GM15510 (cell line): ENCODE measurements around the gene DQX1.

ENCODE experiments used
- POLR2A ChIP-seq: IDR thresholded peaks from 3 replicates; pipeline ENCODE4 v1.6.1; 2011; ENCODE audit warnings: borderline replicate concordance; ENCODE audit not compliant: insufficient read length; ENCODE audit errors: extremely low read depth

DQX1 gene

GRCh38 chr2:74558284-74559230, 32.5 kb upstream of the DQX1 start:
- no peak for TF ChIP-seq POLR2A

GRCh38 chr2:74556831-74557370, 30.9 kb upstream of the DQX1 start:
- no peak for TF ChIP-seq POLR2A

- TF ChIP-seq POLR2A = no peak
These were observed 30.1 kb upstream of the DQX1 start for GRCh38 chr2:74556159-74556558.

- no peak for TF ChIP-seq POLR2A
These were observed 29.6 kb upstream of the DQX1 start for GRCh38 chr2:74555610-74556103.

GRCh38 chr2:74554820-74555531, 28.9 kb upstream of the DQX1 start:
- TF ChIP-seq POLR2A = peak; percentile 33

- TF ChIP-seq POLR2A = peak; percentile 56
These were observed 28.1 kb upstream of the DQX1 start, which contains the start of the genes DOK1 and LOXL3 for GRCh38 chr2:74553892-74554819. TSS of gene DOK1 (plus strand) at chr2:74554720. CDS start at chr2:74554755, 35 bp downstream. TSS of gene LOXL3 (minus strand) at chr2:74553942. CDS start at chr2:74552634, 1,308 bp downstream.

GRCh38 chr2:74552914-74553811, 27.1 kb upstream of the DQX1 start:
- TF ChIP-seq POLR2A = peak; percentile 15

GRCh38 chr2:74551942-74552913, 26.2 kb upstream of the DQX1 start:
- no peak for TF ChIP-seq POLR2A

- no peak for TF ChIP-seq POLR2A
These were observed 25.5 kb upstream of the DQX1 start for GRCh38 chr2:74551530-74551929.

GRCh38 chr2:74550231-74550630, 24.2 kb upstream of the DQX1 start:
- no peak for TF ChIP-seq POLR2A

GRCh38 chr2:74548900-74549826, 23.1 kb upstream of the DQX1 start:
- TF ChIP-seq POLR2A = peak; percentile 68
